DMS153 treated with DMSO at 0.1 percent for 48 hours (cell line): Measurements from ENCODE around the gene NEURL2.

Experiments
- DNase-seq: peaks from one replicate; lab custom pipeline; 2025; ENCODE audit not compliant: unreplicated experiment; lab: John Stamatoyannopoulos, UW

NEURL2 gene

DNA sequence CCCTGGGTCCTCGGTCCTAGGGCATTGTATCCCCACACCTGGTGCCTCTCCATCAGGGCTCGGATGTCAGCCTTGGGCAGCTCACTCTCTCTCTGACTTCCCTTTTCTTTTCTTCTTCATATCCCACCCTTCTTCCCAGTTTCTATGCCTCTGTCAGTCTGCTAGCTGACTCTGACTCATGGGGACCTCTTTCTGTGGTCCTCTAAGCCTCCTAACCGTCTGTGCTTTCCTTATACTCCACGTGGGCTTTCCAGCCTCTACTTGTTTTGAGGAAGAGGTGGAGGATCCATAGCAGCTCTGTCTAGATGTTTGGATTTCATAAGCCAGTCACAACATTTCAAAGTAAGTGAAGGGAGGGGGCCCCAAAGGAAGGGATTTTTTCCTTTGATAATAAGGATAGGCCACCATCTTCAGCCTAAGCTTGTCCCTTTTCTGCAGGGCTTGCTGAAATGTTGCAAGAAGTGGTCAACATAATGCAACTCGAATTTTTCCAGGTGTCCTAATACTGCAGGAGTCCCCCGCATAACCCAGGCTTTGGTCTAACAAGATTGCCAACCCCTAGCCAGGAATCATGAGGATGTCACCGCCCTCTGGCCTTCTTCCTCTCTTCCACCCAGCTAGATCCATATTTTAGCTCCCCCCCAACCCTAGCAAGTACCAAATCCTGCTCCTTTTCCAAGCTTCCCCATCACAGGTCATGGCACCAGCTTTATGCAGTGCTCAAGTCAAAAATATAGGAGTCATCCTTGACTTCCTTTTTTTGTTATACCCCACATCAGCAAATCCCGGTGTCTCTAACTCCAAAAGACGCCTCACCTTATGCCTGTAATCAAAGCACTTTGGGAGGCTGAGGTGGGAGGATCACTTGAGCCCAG, 29.7 kb upstream of the NEURL2 start:
- no peak for DNase-seq

DNA sequence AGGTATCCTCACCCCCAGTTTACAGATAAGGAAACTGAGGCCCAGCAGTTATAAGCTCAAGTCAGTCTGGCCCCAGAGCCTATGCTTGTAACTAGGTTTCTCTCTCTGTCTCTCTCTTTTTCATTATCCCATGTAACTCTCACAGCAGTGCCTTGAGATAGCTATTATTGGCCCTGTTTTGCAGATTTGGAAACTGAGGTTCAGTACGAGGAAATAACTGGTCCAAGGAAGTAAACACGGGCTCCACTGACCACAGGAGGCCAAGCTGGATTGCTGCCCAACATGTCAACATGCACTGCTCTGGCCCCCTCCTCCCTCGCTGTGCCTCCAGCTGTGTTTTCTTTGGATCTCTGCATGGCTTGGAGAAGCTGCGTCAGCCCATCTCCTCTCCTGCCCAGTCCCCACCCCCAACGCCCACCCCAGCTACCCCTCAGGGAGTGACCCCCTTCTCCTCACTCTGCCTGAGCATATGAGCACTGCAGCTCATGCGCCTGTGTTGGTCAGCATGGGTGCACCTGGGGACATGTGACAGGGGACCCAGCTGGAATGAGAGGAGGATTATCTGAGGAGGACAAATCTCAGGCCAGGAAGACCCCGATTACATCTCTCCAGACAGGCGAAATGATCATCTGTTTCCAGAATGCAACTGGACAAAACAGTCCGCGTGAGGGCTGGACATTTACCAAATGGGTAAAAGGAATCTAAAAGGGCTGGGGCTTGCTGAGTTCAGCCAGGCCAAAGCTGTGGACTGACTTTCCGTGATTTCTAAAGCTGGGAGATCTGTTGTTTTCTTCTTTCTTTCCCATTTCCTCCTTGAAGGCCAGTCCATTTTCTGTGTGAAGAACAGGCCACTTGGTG, 28.8 kb upstream of the NEURL2 start:
- no peak for DNase-seq

- no peak for DNase-seq
These were observed 27.9 kb upstream of the NEURL2 start for GRCh38 chr20:45918779-45919537.

DNA sequence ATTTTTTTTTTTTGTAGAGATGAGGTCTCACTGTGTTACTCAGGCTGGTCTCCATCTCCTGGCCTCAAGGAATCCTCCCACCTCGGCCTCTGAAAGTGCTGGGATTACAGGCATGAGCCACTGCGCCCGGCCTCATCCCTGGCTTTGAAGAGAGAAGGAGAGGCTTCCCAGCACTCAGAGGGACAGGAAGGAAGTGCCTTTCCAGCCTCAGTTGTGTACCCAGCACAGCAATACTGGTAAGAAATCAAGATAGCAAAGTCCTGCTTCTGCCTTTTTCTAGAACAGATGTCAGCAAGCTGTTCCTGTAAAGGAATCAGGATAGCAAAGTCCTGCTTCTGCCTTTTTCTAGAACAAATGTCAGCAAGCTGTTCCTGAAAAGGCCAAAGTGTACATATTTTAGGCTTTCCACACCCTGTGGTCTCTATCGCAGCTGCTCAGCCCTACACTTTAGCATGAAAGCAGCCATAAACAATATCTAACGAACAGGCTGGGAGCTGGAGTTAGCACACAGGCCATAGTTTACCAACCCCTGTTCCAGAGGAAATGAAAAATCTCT, 27.3 kb upstream of the NEURL2 start:
- DNase-seq = no peak

DNA sequence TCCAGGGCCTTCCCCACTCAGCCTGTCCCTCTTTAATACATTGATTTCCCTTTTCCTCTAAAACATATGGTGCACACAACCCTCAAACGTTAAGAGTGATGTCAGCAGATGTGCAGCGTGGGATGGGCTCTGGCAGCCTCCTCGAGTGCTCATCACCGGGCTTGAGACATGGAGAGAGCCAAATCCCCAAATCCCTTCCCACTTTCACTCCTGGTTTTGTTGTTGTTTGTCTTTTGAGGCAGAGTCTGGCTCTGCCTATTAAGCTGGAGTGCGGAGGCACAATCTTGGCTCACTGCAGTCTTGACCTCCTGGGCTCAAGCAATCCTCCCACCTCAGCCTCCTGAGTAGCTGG, 26.8 kb upstream of the NEURL2 start:
- no peak for DNase-seq

DNA sequence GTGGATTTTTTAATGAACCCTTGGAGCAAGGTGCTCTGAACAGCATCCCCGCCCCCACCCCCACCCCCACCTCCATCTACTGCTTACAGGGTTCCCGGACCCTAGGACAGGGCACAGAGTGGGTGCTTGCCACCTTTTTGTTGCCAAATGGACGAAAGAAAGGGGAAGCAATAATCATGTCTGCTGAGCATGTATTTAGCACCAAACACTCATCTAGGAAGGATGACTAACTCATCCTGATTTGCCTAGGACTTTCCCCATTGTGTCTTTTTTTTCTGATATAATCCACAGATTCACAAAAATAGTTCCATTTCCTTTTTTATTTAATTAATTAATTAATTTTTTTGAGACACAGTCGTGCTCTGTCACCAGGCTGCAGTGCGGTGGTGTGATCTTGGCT, 22.1 kb upstream of the NEURL2 start:
- DNase-seq = no peak

GRCh38 chr20:45912344-45912682, 21.3 kb upstream of the NEURL2 start:
- DNase-seq = no peak

DNA sequence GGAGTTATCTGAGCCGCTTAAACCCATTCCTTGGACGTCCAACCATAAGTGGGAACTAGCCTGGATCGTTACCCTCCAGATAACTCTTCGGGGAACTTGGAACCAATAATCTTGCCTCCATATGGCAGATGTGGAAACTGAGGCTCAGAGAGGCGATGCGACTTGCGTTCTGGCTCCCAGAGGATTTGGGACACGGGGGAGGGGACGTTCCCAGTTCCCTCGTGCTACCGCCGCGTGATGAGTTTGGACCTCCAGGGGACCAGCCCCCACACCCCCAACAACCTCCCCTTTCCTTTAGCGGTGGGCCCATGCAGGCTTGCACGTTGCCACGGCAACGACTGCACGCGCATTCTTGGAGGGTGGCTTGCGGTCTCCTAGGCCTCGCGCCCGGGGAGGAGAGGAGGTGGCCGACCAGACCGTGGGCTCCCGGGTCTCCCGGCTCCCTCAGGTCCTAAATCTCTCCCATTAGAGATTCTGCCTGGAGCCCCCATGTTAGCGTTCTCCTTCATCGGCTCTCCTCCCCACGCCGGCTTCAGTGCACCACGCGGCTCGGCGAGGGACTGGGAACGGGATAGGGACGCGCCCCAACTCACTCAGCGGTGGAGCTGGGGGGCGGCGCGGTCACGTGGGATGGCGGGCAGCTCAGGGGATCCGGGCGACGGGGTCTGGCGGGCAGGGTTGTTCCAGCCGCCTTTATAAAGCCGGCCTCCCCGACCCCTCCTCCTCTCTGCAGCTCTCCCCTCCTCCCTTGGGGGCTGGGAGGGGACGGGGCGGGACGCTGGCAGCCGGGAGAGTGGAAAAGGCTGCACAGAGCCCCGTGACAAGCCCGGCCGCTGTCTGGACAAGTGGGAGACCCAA, 20.7 kb upstream of the NEURL2 start, which contains the start of gene PLTP:
Gene PLTP (minus strand): TSS at position 670 of the 858 bp plus-strand sequence. CDS start 703 bp downstream, outside the sequence.
- DNase-seq = no peak

GRCh38 chr20:45910670-45911485, 19.9 kb upstream of the NEURL2 start:
- peak; percentile 88 for DNase-seq

- no peak for DNase-seq
These were observed 19.0 kb upstream of the NEURL2 start for GRCh38 chr20:45909817-45910669.

DNA sequence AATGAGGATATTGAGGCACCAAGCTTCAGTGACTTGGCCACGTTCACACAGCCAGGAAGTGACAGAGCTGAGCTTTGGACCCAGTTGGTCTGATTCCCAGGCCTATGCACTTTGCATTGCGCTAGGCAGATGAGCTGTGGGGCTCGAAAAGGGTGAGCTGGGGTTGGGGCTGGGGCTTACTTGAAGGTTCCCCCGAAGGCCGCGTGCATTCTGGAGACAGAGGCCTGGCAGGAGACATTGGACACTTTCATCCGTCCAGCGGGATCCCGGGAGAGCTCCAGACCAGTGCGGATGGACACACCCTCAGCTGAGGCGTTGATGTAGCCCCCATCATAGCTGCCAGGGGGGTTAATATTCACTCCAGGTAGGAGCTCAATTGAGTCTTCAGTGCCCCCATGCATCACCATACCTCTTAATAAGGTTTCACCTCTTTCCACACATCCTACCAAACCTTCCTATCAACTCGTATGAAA, 18.4 kb upstream of the NEURL2 start:
- DNase-seq = no peak

GRCh38 chr20:45908084-45908483, 17.1 kb upstream of the NEURL2 start:
- no peak for DNase-seq

DNA sequence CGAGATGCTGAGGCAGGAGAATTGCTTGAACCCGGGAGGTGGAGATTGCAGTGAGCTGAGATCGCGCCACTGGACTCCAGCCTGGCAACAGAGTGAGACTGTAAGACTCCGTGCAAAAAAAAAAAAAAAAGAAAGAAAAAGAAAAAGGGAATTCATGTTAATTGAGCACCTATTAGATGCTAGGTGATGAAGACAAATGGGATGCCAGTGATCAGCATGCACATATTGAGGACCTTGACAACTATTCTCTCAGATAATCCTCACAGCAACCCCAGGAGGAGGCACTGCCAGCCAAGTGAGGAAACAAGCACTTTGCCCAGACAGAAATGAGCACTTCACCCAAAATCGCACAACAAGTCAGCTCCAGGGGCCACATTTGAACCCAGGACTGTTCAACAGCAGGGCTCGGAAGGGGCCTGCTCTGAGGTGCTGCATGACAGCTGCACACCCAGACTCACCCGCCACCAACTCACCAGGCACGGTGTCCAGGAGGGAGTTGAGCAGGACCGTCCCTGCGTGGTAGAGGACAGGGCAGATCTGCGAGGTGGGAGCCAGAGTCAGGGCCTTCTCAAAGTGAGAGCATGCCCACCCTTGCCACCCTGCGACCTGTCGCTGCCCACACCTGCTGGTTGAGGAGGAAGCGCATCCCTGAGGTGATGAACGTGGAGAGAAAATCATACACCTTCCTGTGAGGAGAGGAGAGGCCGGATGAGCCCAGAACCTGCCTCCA, 16.4 kb upstream of the NEURL2 start:
- no peak for DNase-seq

DNA sequence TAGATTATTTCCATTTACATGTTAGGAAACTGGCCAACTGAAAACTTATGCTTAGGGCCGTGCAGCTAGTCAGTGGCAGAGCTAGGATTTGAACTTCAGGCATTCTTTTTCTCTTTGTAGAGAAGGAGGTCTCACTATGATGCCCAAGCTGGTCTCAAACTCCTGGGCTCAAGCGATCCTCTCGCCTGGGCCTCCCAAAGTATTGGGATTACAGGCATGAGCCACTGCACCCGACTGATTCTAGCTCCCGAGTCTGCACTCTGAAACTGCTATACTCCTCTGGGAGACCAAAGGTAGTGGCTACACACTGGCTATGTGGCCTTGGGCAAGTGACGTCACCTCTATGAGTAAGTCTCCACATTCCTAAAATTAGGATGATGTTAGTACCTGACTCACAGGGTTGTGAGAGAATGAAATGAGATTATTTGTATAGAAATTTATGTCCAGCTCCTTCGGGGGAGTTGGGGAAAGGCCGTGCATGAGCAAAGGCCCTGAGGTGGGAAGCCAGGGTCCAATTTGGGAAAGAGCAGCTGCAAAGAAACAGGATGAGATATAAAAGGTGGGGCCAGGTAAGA, 14.6 kb upstream of the NEURL2 start:
- DNase-seq = no peak

DNA sequence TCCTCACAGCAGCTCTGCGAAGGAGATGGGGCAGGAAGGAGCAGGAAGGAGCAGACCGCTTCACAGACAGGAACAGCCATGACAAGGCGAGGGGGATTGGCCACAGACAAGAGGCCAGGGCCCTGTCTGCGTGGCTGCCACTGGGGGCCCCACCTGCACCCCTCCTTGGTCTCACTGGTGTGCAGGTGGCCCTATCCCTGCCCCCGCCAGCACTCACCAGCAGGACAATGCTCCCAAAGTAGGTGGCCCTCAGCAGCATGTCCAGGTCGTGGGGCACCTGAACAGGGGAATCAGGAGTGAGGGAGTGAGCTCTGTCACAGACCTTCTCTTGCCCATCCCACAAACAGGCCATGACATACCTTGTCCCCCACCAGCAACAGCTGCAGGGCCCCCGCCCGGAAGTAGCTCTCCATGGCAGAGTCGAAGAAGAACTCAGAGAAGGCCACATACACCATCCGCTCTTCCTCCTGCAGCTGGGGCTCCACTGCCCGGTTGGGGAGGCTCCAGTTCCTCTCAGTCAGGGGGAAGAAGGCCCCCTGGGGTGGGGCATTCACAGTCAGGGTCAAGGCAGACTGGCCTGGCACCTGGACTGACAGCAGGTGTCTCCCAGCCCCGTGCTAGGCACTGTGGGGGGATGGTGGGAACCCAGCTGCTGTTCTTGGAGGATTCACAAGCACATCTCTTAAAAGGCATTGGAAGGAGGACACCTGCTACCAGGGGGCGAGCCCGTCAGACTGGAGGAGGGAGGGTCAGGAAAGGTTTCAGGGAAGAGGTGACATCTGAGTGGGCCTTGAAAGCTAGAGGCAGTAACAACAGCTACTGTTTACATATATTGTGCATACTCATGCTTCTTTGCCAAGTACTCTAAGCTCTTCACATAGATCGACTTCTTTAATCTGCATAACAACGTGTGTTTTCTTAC, 13.8 kb upstream of the NEURL2 start:
- no peak for DNase-seq

DNA sequence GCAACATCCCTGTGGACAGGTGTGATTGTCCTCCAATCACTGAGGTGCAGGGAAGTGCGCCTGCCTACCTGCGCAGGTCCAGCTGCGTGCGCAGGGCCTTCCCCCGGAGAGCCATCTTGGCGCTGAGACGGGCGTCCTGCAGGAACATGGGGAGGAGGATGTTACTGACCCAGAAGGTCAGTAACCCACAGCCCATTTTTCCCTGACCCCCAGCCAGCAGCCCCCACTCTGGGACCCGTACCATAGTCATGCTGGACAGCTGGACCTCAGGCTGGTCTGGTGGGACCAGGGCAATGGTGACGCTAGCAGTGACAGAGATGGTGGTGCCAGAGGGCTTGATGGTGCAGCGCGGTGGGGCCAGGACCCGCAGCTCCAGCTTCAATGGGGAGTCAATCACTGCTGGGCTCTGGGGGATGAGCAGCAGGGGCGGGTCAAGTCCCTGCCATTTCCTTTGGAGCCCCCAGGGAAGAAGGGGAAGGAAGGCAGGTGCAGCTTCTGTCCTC, 11.2 kb upstream of the NEURL2 start:
- no peak for DNase-seq
